Endodermal cell (in vitro differentiated cells): ENCODE results near the gene PAIP1. TPM values are rescaled to one million over a fixed set of nuclear protein-coding genes. Genes with fewer than 3 reads are reported as not detected.
A peak's percentile ranks its signal among the peaks of the same experiment; 100 is the strongest.

ENCODE experiments used
- DNase-seq: peaks from one replicate; pipeline ENCODE4 v3.0.0-alpha.2; 2017
- H3K27ac ChIP-seq: 2 replicates; pipeline ENCODE4 v1.5.1; 2013; ENCODE audit warnings: mild to moderate bottlenecking, low read depth, low read length, moderate library complexity
- H3K27me3 ChIP-seq: 2 replicates; pipeline ENCODE4 v1.6.1; 2013; ENCODE audit warnings: mild to moderate bottlenecking, low read length, moderate library complexity; ENCODE audit not compliant: insufficient read depth, control insufficient read depth, poor library complexity, severe bottlenecking
- H3K36me3 ChIP-seq: 2 replicates; pipeline ENCODE4 v1.7.0; 2013; ENCODE audit warnings: mild to moderate bottlenecking, low read length, moderate library complexity; ENCODE audit not compliant: control insufficient read depth, insufficient read depth
- H3K4me1 ChIP-seq: one replicate; pipeline ENCODE4 v1.7.0; 2013; ENCODE audit warnings: low read length; ENCODE audit not compliant: control insufficient read depth, insufficient read depth
- H3K4me3 ChIP-seq: 2 replicates; pipeline ENCODE4 v1.5.1; 2013; ENCODE audit warnings: mild to moderate bottlenecking, low read length, moderate library complexity
- H3K9ac ChIP-seq: 2 replicates; pipeline ENCODE4 v1.6.1; 2013; ENCODE audit warnings: mild to moderate bottlenecking, low read length, moderate library complexity; ENCODE audit not compliant: poor library complexity, severe bottlenecking; ENCODE audit errors: extremely low read depth
- H3K9me3 ChIP-seq: 2 replicates; pipeline ENCODE4 v1.6.1; 2013; ENCODE audit warnings: mild to moderate bottlenecking, low read length, moderate library complexity; ENCODE audit not compliant: control insufficient read depth
- H3K27ac Mint-ChIP-seq: 2 replicates; pipeline ENCODE4 v1.8.0; 2020; ENCODE audit warnings: mixed read lengths
- H3K27me3 Mint-ChIP-seq: 2 replicates; pipeline ENCODE4 v1.8.0; 2021; ENCODE audit warnings: mild to moderate bottlenecking, mixed read lengths; ENCODE audit not compliant: insufficient read depth
- H3K36me3 Mint-ChIP-seq: 2 replicates; pipeline ENCODE4 v1.8.0; 2020; ENCODE audit warnings: low read depth, mixed read lengths
- H3K4me1 Mint-ChIP-seq: 2 replicates; pipeline ENCODE4 v1.8.0; 2020; ENCODE audit warnings: mixed read lengths
- H3K4me3 Mint-ChIP-seq: 2 replicates; pipeline ENCODE4 v1.8.0; 2020; ENCODE audit warnings: mild to moderate bottlenecking, moderate library complexity, mixed read lengths
- H3K9me3 Mint-ChIP-seq: 2 replicates; pipeline ENCODE4 v1.8.0; 2020; ENCODE audit warnings: mild to moderate bottlenecking, mixed read lengths
- CTCF ChIP-seq: fragments of 200-600 bp; sonication (generic); conservative IDR thresholded peaks from 2 replicates; pipeline ENCODE4 v1.5.0; 2021; ENCODE audit warnings: antibody characterized with exemption, mild to moderate bottlenecking
- WGBS, 2 experiments: methylation state at CpG; one replicate each; pipeline versions ENCODE4 v1.1.5 to v1.1.7; 2013; ENCODE audit warnings: missing lambda C conversion rate in 2 of 2, mixed read lengths in 1 of 2; ENCODE audit not compliant: insufficient coverage in 1 of 2, insufficient read length in 1 of 2; 5-methylcytosine and 5-hydroxymethylcytosine counted together
- total RNA-seq, 2 donors: library from RNA; stranded (reverse); fragmentation: NEBNext Ultra II Directional in 1 of 2; extraction: Animal tissue kit (Norgen Biotek cat#: 25700) in 1 of 2; gene quantifications; 2 replicates in 1 of 2; 3 replicates in 1 of 2; pipeline ENCODE4 v1.2.1, GENCODE V29; 2021

The PAIP1 gene
- total RNA-seq, 2 donors from 2014 or later, result 115 to 118 TPM

GRCh38 chr5:43565043-43565442, 8.2 kb upstream of the PAIP1 start:
- Mint-ChIP-seq H3K9me3 (no peaks in the 10 kb centered on the region), H3K4me3 (no peak overlapping the region), H3K4me1 (peaks cover 9% of the 10 kb centered on the region), H3K27ac (no peak overlapping the region), H3K27me3 (no peaks in the 10 kb centered on the region), H3K36me3 (no peaks in the 10 kb centered on the region)
- no peak for DNase-seq
- WGBS, 2 experiments, result 87 to 89% methylated on average over 4 to 5 of the region's 5 CpGs
- H3K36me3 ChIP-seq, result no peaks in the 10 kb centered on the region
- H3K9me3 ChIP-seq, result no peaks in the 10 kb centered on the region
- H3K4me3 ChIP-seq, result no peak overlapping the region
- H3K27ac ChIP-seq, result no peak overlapping the region
- no peak overlapping the region for H3K9ac ChIP-seq
- no peaks in the 10 kb centered on the region for H3K4me1 ChIP-seq
- peak; percentile 38 for TF ChIP-seq CTCF
- no peaks in the 10 kb centered on the region for H3K27me3 ChIP-seq

GRCh38 chr5:43564289-43564850, 7.5 kb upstream of the PAIP1 start:
- no peak overlapping the region for H3K27ac Mint-ChIP-seq
- H3K27ac ChIP-seq, result no peak overlapping the region
- H3K9ac ChIP-seq, result no peak overlapping the region
- peaks cover 13% of the 10 kb centered on the region for H3K4me1 Mint-ChIP-seq
- 66 to 80% methylated on average over 1 to 5 of the region's 5 CpGs for WGBS, 2 experiments
- peak; percentile 44 for DNase-seq
- no peak overlapping the region for H3K4me3 ChIP-seq
- H3K36me3 ChIP-seq, result no peaks in the 10 kb centered on the region
- H3K9me3 Mint-ChIP-seq, result no peaks in the 10 kb centered on the region
- H3K4me1 ChIP-seq, result no peaks in the 10 kb centered on the region
- no peaks in the 10 kb centered on the region for H3K9me3 ChIP-seq
- no peaks in the 10 kb centered on the region for H3K27me3 ChIP-seq
- H3K36me3 Mint-ChIP-seq, result no peaks in the 10 kb centered on the region
- TF ChIP-seq CTCF, result no peak
- H3K27me3 Mint-ChIP-seq, result no peaks in the 10 kb centered on the region
- H3K4me3 Mint-ChIP-seq, result no peak overlapping the region

- 89% methylated on average over 3 of the region's 3 CpGs for WGBS, 2 experiments
- Mint-ChIP-seq H3K9me3 (no peaks in the 10 kb centered on the region), H3K4me3 (no peak overlapping the region), H3K27ac (no peak overlapping the region), H3K4me1 (peaks cover 9% of the 10 kb centered on the region), H3K27me3 (no peaks in the 10 kb centered on the region), H3K36me3 (no peaks in the 10 kb centered on the region)
- no peak overlapping the region for H3K9ac ChIP-seq
- no peak overlapping the region for H3K27ac ChIP-seq
- H3K4me1 ChIP-seq, result no peaks in the 10 kb centered on the region
- H3K27me3 ChIP-seq, result no peaks in the 10 kb centered on the region
- TF ChIP-seq CTCF, result no peak
- no peaks in the 10 kb centered on the region for H3K36me3 ChIP-seq
- H3K4me3 ChIP-seq, result no peak overlapping the region
- DNase-seq, result no peak
- no peaks in the 10 kb centered on the region for H3K9me3 ChIP-seq
Measured at GRCh38 chr5:43563321-43563720, 6.4 kb upstream of the PAIP1 start.
